Effector CD8-positive, alpha-beta T cell (primary cell): Measurements from ENCODE around the gene OIP5.

ENCODE experiments used
- DNase-seq: peaks from one replicate; lab custom pipeline; 2025; lab: John Stamatoyannopoulos, UW

OIP5 gene

DNA sequence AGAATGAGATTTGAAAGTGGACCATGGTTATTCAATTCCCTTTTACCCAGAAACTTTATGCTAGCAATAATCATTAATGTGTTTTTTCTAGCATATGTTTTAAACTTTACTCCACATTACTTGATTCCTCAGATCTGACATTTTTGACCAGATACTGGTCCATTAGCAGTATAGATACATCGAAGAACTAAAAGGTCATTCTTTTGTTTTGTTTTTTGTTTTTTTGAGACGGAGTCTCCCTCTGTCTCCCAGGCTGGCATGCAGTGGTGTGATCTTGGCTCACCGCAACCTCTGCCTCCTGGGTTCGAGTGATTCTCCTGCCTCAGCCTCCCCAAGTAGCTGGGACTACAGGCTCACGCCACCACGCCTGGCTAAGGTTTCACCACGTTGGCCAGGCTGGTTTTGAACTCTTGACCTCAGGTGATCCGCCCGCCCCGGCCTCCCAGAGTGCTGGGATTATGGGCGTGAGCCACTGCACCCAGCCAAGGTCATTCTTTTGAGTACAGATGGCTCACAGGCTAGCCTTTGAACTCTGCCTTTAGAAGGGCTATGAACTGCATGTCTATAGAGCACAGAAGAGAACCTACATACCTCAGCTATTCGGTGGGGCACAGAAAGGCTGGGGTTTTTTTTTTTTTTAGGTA, 72.7 kb downstream of the OIP5 start:
- no peak for DNase-seq
